ENCODE data around the gene RPS6KA1.
"Not testable (repeated sequence)": the region's sequence is repeated elsewhere in the genome, so short reads cannot be mapped to it uniquely, and the experiment has no call there.

RPS6KA1 gene

DNA sequence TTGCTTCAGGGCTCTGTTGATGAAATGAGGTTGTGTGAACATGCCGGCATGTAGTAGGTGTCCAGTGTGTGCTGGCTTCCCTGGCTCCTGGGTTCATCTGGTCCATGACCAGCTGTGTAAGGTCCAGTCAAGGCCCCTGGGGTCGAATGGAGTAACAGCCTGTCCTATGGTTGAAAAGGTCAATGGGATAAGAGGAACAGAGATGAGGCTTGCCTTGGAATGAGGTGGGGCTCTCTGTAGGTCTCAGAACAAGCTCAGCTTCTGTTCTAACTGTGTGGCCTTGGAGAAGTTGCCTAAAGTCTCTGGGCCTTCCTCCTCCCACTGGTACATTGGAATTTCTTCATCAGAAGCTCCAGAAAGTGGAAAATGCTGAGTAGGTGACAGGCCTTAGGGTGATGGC lies 26.6 kb downstream of the RPS6KA1 start:
- no peak for FAIRE-seq

- FAIRE-seq = no peak
These were observed 27.4 kb downstream of the RPS6KA1 start for GRCh38 chr1:26557008-26557407.

DNA sequence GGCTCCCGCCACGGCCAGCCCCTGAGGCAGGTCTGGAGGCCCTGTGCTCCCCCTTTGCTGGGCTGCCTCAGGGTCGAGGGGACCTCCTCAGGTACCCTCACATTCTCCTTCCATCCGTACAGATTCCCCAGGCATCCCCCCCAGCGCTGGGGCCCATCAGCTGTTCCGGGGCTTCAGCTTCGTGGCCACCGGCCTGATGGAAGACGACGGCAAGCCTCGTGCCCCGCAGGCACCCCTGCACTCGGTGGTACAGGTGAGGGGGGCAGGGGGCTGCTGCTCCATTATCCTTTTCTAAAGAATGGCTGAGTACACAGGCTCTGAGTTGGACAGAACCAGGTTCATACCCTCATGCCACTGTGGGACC lies 29.1 kb downstream of the RPS6KA1 start:
- no peak for FAIRE-seq

DNA sequence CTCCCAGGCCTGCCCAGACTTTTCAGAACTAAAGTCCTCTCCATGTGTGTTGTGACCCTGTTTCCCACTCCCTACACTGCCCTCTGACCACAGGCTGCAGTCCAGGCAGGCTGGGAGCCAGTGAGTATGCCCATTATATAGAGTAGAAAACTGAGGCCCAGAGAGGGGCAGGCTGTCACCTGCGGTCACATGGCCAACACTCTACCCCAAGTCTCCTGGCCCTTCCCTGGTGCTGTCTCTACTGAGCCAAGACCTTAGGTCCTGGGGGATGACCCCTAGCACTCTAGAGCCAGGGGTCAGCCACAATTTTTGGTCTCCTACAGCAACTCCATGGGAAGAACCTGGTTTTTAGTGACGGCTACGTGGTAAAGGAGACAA lies 30.8 kb downstream of the RPS6KA1 start:
- no peak for FAIRE-seq

DNA sequence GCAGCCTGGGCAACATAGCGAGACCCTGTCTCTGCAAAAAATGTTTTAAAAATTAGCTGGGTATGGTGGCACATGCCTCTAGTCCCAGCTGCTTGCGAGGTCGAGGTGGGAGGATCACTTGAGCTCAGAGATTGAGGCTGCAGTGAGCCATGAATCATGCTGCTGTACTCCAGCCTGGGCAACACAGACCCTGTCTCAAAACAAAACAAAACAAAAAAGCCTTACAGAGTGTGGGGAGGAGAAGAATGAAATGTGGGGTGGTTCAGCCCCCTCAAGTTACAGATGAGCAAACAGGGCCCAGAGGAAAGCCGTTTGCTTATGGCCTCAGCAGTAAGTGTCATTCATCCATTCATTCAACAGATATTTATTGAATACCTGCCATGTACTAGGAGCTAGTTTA lies 40.7 kb downstream of the RPS6KA1 start:
- FAIRE-seq = no peak

GRCh38 chr1:26571381-26571780 lies 41.8 kb downstream of the RPS6KA1 start:
- FAIRE-seq = no peak

GRCh38 chr1:26574018-26574417 lies 44.5 kb downstream of the RPS6KA1 start:
- no peak for FAIRE-seq

GRCh38 chr1:26574719-26575251 lies 45.2 kb downstream of the RPS6KA1 start:
- FAIRE-seq = no peak

GRCh38 chr1:26575348-26575747 lies 45.8 kb downstream of the RPS6KA1 start:
- FAIRE-seq = no peak

DNA sequence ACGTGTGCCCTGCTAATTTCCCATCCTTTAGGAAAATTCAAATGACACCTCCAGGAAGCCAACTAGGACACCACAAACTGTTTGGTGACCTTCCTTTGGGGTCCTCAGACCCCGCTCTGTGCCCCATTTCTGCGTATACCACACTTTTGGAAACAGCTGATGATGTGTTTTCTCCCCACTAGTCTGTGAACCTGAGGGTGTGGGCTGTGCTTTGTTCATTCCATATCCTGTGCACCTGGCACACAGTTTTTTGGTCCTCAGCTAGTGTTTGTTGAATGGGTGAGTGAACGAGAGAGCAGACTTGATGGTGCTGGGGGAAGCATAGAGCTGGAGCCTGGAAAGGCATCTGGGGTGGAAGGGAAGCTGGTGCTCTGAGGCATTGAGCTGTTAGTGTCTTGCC lies 48.6 kb downstream of the RPS6KA1 start:
- no peak for FAIRE-seq

DNA sequence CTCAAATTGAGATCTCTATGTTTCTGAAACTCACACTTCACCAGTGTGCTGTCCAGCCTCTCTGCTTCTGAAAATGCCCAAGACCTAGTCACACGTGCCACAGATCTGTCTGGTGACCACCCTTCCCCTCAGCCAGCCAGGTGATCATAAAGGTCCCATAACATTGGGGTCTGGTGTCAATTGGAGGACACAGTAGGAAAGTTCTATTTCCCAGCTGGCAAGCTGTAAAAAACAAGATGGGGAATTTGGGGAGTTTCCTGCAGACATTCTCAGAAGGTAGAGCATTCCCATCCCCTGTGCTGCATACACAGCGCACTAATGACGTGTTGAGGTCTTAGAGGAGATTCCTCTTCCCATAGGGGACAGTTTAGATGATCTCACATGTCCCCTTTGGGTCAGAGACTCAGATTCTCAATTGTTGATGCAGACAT lies 50.1 kb downstream of the RPS6KA1 start:
- no peak for FAIRE-seq

- no peak for FAIRE-seq
These were observed 50.6 kb downstream of the RPS6KA1 start for GRCh38 chr1:26580116-26580515.

GRCh38 chr1:26581287-26581651 lies 51.7 kb downstream of the RPS6KA1 start:
- no peak for FAIRE-seq

- no peak for FAIRE-seq
These were observed 52.7 kb downstream of the RPS6KA1 start for GRCh38 chr1:26582053-26582835.

DNA sequence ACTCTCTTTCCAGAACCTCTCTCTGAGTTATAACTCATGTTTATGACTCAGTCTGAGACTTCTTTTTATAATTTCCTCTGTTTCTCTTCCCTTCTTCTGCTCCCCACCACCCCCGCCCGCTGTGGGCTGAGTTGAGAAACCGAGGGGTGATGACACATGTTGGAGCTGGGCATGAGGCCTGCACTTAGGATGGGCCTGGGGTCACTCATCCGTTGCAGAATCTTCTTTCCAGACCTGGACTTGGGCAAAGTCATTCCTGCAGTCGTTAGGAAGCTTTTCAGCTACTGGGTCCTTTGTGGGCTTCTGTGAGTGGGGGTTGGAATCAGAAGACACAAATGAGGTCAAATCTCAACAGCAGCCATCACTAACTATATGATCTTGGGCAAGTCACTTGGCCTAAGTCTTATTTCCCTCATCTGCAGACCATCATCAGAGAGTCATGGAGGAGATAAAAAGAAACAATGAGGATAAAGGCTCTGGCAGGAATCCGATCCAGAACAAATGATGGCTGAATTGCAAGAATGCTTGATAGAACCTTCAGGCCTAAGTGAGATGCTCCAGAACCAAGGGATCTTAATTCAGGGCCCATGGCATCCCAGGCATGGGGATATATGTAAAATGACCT lies 53.4 kb downstream of the RPS6KA1 start:
- no peak for FAIRE-seq

DNA sequence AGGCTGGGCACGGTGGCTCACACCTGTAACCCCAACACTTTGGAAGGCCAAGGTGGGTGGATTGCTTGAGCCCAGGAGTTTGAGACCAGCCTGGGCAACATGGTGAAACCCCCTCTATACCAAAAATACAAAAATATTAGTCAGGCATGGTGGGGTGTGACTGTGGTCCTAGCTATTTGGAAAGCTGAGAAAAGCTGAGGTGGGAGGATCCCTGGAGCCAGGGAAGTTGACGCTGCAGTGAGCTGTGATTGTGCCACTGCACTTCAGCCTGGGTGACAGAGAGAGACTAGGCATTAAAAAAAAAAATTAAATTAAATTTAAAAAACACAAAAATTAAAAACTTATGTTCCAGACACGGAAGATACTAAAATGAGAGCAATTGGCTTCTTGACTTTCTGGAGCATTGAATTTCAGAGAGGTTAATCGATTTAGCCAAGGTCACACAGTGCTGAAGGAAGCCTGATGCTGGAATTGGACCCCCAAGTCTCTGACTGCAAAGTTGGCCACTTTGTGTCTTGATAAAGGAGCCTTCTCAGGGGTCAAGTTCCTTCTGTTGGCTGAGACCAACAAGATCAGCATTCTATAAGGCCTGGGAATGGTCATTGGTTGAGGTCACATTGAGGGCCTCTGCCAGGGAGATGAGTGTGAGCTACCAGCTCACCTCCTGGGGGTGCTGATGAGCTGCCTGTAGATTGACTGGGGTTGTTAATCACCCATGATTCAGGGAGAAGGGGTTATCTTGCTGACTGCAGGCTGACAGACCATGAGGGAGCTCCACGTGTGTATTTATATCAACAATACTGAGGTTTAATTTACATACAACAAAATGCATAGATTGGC lies 54.3 kb downstream of the RPS6KA1 start:
- FAIRE-seq = no peak

- not testable (repeated sequence) for FAIRE-seq
These were observed 55.0 kb downstream of the RPS6KA1 start for GRCh38 chr1:26584588-26584987.

GRCh38 chr1:26585471-26585870 lies 55.9 kb downstream of the RPS6KA1 start:
- no peak for FAIRE-seq

DNA sequence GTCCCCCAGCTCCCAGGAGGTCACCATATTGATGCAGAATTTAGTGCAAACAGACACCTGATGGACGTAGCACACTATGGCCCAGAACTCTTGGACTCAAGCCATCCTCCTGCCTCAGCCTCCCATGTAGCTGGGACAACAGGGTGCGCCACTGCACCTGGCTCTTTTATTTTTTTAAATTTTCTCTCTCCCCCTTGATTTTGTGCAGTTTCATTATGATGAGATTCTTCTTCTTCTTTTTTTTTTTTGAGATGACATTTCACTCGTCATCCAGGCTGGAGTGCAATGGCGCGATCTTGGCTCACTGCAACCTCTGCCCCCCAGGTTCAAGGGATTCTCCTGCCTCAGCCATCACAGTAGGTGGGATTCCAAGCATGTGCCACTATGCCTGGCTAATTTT lies 63.8 kb downstream of the RPS6KA1 start:
- FAIRE-seq = no peak

- not testable (repeated sequence) for FAIRE-seq
These were observed 65.0 kb downstream of the RPS6KA1 start for GRCh38 chr1:26594593-26594992.

GRCh38 chr1:26597629-26598039 lies 68.1 kb downstream of the RPS6KA1 start:
- peak; percentile 94 for FAIRE-seq

DNA sequence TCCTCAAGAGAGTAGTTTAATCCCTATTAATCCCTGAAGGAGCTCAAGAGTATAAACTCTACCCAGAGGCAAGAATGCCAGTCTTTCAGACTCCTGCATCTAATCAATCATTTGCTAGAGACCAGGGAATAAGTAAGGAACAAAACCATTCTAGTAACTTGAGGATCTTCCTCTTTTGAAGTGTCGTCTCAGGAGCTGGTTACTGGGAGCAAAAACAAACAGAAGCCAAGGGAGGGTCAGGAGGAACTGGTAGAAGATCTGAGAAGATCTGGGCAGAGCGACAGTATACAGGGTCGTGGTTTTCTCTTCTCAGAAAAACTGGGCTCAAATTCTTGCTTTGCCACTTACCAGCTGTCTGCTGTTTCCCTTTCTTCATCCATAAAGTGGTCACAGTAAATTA lies 69.3 kb downstream of the RPS6KA1 start:
- FAIRE-seq = no peak

- peak; percentile 98 for FAIRE-seq
These were observed 72.9 kb downstream of the RPS6KA1 start for GRCh38 chr1:26602378-26602959.
